HepG2 (cell line): ENCODE measurements around the gene OR2T6.

Experiments
- CREB3 ChIP-seq: sonication (generic); formaldehyde crosslinking; IDR thresholded peaks from 2 replicates; pipeline ENCODE4 v1.5.0; 2020; ENCODE audit warnings: missing genetic modification reagents
- EP300 ChIP-seq, 3 experiments: sonication (generic) in 1 of 3; formaldehyde crosslinking in 1 of 3; IDR thresholded peaks; 2 replicates each; pipeline versions ENCODE4 v1.5.1 to v1.6.1; 2011 to 2020; ENCODE audit warnings: low read depth in 2 of 3, low read length in 2 of 3, borderline replicate concordance in 1 of 3, improper control_type of control experiment in 1 of 3, mild to moderate bottlenecking in 1 of 3, missing genetic modification reagents in 1 of 3, moderate library complexity in 1 of 3
- FOXK1 ChIP-seq: sonication (generic); formaldehyde crosslinking; IDR thresholded peaks from 2 replicates; pipeline ENCODE4 v1.4.0; 2020; ENCODE audit warnings: low read depth, missing genetic modification reagents, borderline replicate concordance
- FOXM1 ChIP-seq: sonication (generic); formaldehyde crosslinking; IDR thresholded peaks from 2 replicates; pipeline ENCODE4 v1.5.0; 2020; ENCODE audit warnings: missing genetic modification reagents
- KAT7 ChIP-seq: IDR thresholded peaks from 2 replicates; pipeline ENCODE4 v1.6.1; 2018; ENCODE audit warnings: borderline replicate concordance, missing compliant biosample characterization
- NR2F6 ChIP-seq, 2 experiments: IDR thresholded peaks; 2 replicates each; pipeline ENCODE4 v1.6.1; 2016; ENCODE audit warnings: antibody characterized with exemption in 1 of 2, mild to moderate bottlenecking in 1 of 2
- SP1 ChIP-seq, 2 experiments: fragments of 450-650 bp in 1 of 2; sonication (generic) in 1 of 2; formaldehyde crosslinking in 1 of 2; IDR thresholded peaks; 2 replicates each; pipeline versions ENCODE4 v1.4.0 to v1.6.1; 2016 to 2020; ENCODE audit warnings: missing genetic modification reagents in 1 of 2
- ZBTB20 ChIP-seq: sonication (generic); formaldehyde crosslinking; IDR thresholded peaks from 2 replicates; pipeline ENCODE4 v1.8.1; 2023; ENCODE audit warnings: missing genetic modification reagents, low read depth, mild to moderate bottlenecking, borderline replicate concordance
- ZNF224 ChIP-seq: sonication (generic); formaldehyde crosslinking; IDR thresholded peaks from 2 replicates; pipeline ENCODE4 v1.5.0; 2020; ENCODE audit warnings: mild to moderate bottlenecking, missing genetic modification reagents
- ZNF253 ChIP-seq: sonication (generic); formaldehyde crosslinking; IDR thresholded peaks from 2 replicates; pipeline ENCODE4 v1.8.0; 2022; ENCODE audit warnings: mild to moderate bottlenecking, missing genetic modification reagents, borderline replicate concordance
- ZNF432 ChIP-seq: sonication (generic); formaldehyde crosslinking; IDR thresholded peaks from 2 replicates; pipeline ENCODE4 v1.5.0; 2020; ENCODE audit warnings: missing genetic modification reagents, mild to moderate bottlenecking, borderline replicate concordance

DNA sequence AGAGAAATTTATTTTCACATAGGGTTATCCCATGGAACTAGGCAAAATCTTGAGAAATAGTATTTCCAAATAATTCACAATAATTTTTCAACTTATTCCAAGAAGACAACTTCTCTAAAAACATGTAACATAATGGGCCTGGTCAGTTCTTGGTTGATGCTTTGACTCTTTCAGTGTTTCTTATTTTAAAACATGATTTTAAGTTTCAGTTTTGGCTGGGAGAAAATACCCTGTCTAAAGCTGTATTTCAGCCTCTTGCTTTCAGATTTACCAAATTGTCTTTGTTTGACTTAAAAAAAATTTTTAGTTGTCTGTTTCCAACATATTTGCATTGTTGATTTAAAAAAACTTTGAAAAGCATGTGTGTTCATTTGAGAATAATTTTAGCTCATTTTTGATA is 8.9 kb upstream of the OR2T6 start:
- TF ChIP-seq FOXK1 (CRISPR knock-in tag) = no peak
- no peak for TF ChIP-seq SP1 (IDR thresholded peaks at IDR 0.05)
- no peak for TF ChIP-seq SP1 (CRISPR knock-in tag; IDR thresholded peaks at IDR 0.05)
- no peak for TF ChIP-seq ZNF432 (CRISPR knock-in tag)
- TF ChIP-seq NR2F6 (IDR thresholded peaks at IDR 0.05) = no peak
- TF ChIP-seq NR2F6 (CRISPR knock-in tag; IDR thresholded peaks at IDR 0.05) = no peak
- no peak for TF ChIP-seq ZNF224 (CRISPR knock-in tag)
- TF ChIP-seq ZBTB20 (CRISPR knock-in tag) = no peak
- TF ChIP-seq EP300 (IDR thresholded peaks at IDR 0.05; ENCODE audit: low read depth in 2 of 2, low read length in 2 of 2) = no peak
- no peak for TF ChIP-seq EP300 (CRISPR knock-in tag; IDR thresholded peaks at IDR 0.05; ENCODE audit: borderline replicate concordance)
- TF ChIP-seq ZNF253 (CRISPR knock-in tag) = no peak
- TF ChIP-seq KAT7 (CRISPR knock-in tag) = no peak
- no peak for TF ChIP-seq CREB3 (CRISPR knock-in tag)
- no peak for TF ChIP-seq FOXM1 (CRISPR knock-in tag)
